ENCODE results near the gene ZDHHC7. TPM values are rescaled to one million over a fixed set of nuclear protein-coding genes. Genes with fewer than 3 reads are reported as not detected.
A peak's percentile ranks its signal among the peaks of the same experiment; 100 is the strongest.

The ZDHHC7 gene
- polyA plus RNA-seq, 2 of the 4 experiments (the other 2 are of a cell fraction) = 42.3 to 58.0 TPM

DNA sequence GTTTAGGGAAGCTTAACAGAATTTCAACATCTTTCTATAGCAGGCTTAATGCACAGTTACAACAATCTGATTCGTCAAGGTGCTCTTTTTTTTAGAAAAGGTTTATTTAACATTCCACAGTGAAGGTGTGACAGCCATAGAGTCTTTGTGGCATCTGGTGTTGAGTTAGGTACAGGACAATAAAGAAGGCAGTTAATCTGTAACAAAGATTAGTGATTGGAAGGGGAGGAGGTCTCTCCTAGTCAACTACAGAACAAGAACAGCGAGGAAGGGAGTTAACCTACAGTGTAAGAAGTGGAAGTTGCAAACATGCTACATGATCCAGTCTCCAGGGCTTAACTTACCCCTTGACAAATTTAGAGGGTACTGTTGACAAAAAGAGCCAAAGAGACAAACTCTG lies 3.0 kb upstream of the ZDHHC7 start:
- CTCF ChIA-PET = interaction anchor here (3.1 to 4.9 kb wide), 2 partner anchors 13 to 72 kb away, joined by 11 to 21 read pairs; partner anchors contain the start of gene KIAA0513

GRCh38 chr16:85011846-85012284 lies 530 bp upstream of the ZDHHC7 start:
- FAIRE-seq = no peak
- H3K4me1 ChIP-seq = peaks cover 25% of the 10 kb centered on the region
- H3K27ac ChIP-seq = peak overlapping the region; percentile 99
- 25% methylated on average over 17 of the region's 17 CpGs for WGBS (ENCODE audit: missing lambda C conversion rate)
- H3K4me2 ChIP-seq = peak overlapping the region; percentile 89
- DNase-seq (ENCODE audit: low read depth in 1 of 2, low spot score in 1 of 2) = no peak
- H3K4me3 ChIP-seq = peak overlapping the region; percentile 87
- no peak; a peak in 3 of 6 replicates for ATAC-seq
- TF ChIP-seq JUNB (IDR thresholded peaks at IDR 0.05) = no peak
- TF ChIP-seq BCL3 (IDR thresholded peaks at IDR 0.05) = no peak
- no peak for TF ChIP-seq NPAS2 (CRISPR knock-in tag; IDR thresholded peaks at IDR 0.05; ENCODE audit: borderline replicate concordance)
- no peak for TF ChIP-seq RARB (CRISPR knock-in tag; IDR thresholded peaks at IDR 0.05)
- no peak for TF ChIP-seq CEBPB (IDR thresholded peaks at IDR 0.05)
- no peak for TF ChIP-seq CTCF (IDR thresholded peaks at IDR 0.05)
- TF ChIP-seq PHF8 (IDR thresholded peaks at IDR 0.05; ENCODE audit: borderline replicate concordance, low read depth) = 0 out of 2 replicates have a peak, but pooled peaks have one; percentile 5
- TF ChIP-seq ZFP36 (IDR thresholded peaks at IDR 0.05; ENCODE audit: borderline replicate concordance, partially characterized antibody) = no peak
- 0 out of 2 replicates have a peak, but pooled peaks have one; percentile 28 for TF ChIP-seq TFCP2L1 (CRISPR knock-in tag; IDR thresholded peaks at IDR 0.05)
- no peak for TF ChIP-seq HOXB5 (CRISPR knock-in tag; IDR thresholded peaks at IDR 0.05)
- TF ChIP-seq CHD2 (IDR thresholded peaks at IDR 0.05; ENCODE audit: low read length, partially characterized antibody) = no peak
- TF ChIP-seq CHD4 (IDR thresholded peaks at IDR 0.05; ENCODE audit: borderline replicate concordance) = peak; percentile 81
- POLR2A ChIA-PET = interaction anchor here (1.0 to 2.1 kb wide), 4 partner anchors 15 to 75 kb away, joined by 3 to 16 read pairs (median 9); partner anchors contain the start of gene KIAA0513
- no peaks in the 10 kb centered on the region for H3K9me3 ChIP-seq
- CTCF ChIA-PET = interaction anchor here (1.0 to 4.9 kb wide), 5 partner anchors 9 to 75 kb away, joined by 3 to 21 read pairs (median 4); no protein-coding TSS in a partner anchor

More for the DNA sequence above, 3.0 kb upstream of the ZDHHC7 start:
- DNase-seq (ENCODE audit: low read depth in 1 of 2, low spot score in 1 of 2) (no peak), FAIRE-seq (no peak), ATAC-seq (no peak)
- no peak overlapping the region for H3K4me3 ChIP-seq
- WGBS (ENCODE audit: missing lambda C conversion rate) = 72% methylated on average over 2 of the region's 2 CpGs
- H3K27ac ChIP-seq = no peak overlapping the region
- TF ChIP-seq, protein P1, sequence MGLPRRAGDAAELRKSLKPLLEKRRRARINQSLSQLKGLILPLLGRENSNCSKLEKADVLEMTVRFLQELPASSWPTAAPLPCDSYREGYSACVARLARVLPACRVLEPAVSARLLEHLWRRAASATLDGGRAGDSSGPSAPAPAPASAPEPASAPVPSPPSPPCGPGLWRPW (IDR thresholded peaks at IDR 0.05) = no peak
- no peak for TF ChIP-seq NFE2L2 (conservative IDR thresholded peaks at IDR 0.05; ENCODE audit: low read length)
- no peak for TF ChIP-seq TFCP2L1 (CRISPR knock-in tag; IDR thresholded peaks at IDR 0.05)
- no peak for TF ChIP-seq CEBPB (IDR thresholded peaks at IDR 0.05)
- no peaks in the 10 kb centered on the region for H3K9me3 ChIP-seq
- H3K4me1 ChIP-seq = peaks cover 16% of the 10 kb centered on the region
- no peak overlapping the region for H3K4me2 ChIP-seq
- POLR2A ChIA-PET = no interaction called here

- Histone ChIP-seq H3K4me3 (peak overlapping the region; percentile 87), H3K4me2 (peak overlapping the region; percentile 94), H3K9me3 (no peaks in the 10 kb centered on the region), H3K4me1 (peaks cover 39% of the 10 kb centered on the region), H3K27ac (peak overlapping the region; percentile 99)
- whole genome bisulfite sequencing (ENCODE audit: missing lambda C conversion rate) = 20% methylated on average over 9 of the region's 9 CpGs
- ChIA-PET CTCF (interaction anchor here (0.9 to 4.9 kb wide), 7 partner anchors 10 to 76 kb away, joined by 3 to 21 read pairs (median 4); no protein-coding TSS in a partner anchor), POLR2A (interaction anchor here (1.9 to 2.1 kb wide), 2 partner anchors 16 to 17 kb away, joined by 11 to 16 read pairs; partner anchors contain the start of gene KIAA0513)
- ATAC-seq = peak in 1 of 2 experiments; percentile 2; a peak in 1 of 6 replicates
- DNase-seq (ENCODE audit: low read depth in 1 of 2, low spot score in 1 of 2) = no peak
- FAIRE-seq = no peak
- TF ChIP-seq RNF2 (IDR thresholded peaks at IDR 0.05; ENCODE audit: borderline replicate concordance, low read depth) = no peak
- no peak for TF ChIP-seq EHF (CRISPR knock-in tag; IDR thresholded peaks at IDR 0.05)
- TF ChIP-seq BCL3 (IDR thresholded peaks at IDR 0.05) = no peak
- no peak for TF ChIP-seq RCOR1 (IDR thresholded peaks at IDR 0.05; ENCODE audit: low read depth, low read length)
- TF ChIP-seq CHD4 (IDR thresholded peaks at IDR 0.05; ENCODE audit: borderline replicate concordance) = no peak
- no peak for TF ChIP-seq CTCF (IDR thresholded peaks at IDR 0.05)
- no peak for TF ChIP-seq PHF8 (IDR thresholded peaks at IDR 0.05; ENCODE audit: borderline replicate concordance, low read depth)
- no peak for TF ChIP-seq ZFP36 (IDR thresholded peaks at IDR 0.05; ENCODE audit: borderline replicate concordance, partially characterized antibody)
- no peak for TF ChIP-seq HMGXB4 (CRISPR knock-in tag; IDR thresholded peaks at IDR 0.05; ENCODE audit: borderline replicate concordance)
- no peak for TF ChIP-seq NFE2L2 (conservative IDR thresholded peaks at IDR 0.05; ENCODE audit: low read length)
- TF ChIP-seq MYC (IDR thresholded peaks at IDR 0.05; ENCODE audit: borderline replicate concordance, low read length) = no peak
- TF ChIP-seq, protein P1 (IDR thresholded peaks at IDR 0.05) = no peak
Observed at GRCh38 chr16:85010446-85010930, 847 bp downstream of the ZDHHC7 start.
